HepG2 (cell line): ENCODE data around the gene ARID5B. TPM values are rescaled to one million over a fixed set of nuclear protein-coding genes. Genes with fewer than 3 reads are reported as not detected.

ENCODE experiments used
- ATAC-seq: fragments of 200-7000 bp; cut with Tn5 transposase; 3 replicates; pipeline ENCODE4 v1.9.1; 2020; ENCODE audit warnings: mild to moderate bottlenecking, moderate library complexity
- BruUV-seq: library from RNA; stranded (reverse); fragments of 400-500 nt; replicated peaks from 2 replicates; lab custom pipeline; 2021; lab: Mats Ljungman, UMichigan
- CTCF ChIA-PET: fragments of 300-600 bp; formaldehyde crosslinking; extraction: SDS; loops from one replicate; lab custom pipeline; 2021; ENCODE audit warnings: low total read pairs, inconsistent platforms, low intra/inter-chr PET ratio; lab: Yijun Ruan, JAX
- POLR2A ChIA-PET: fragments of 350-600 bp; sonication (Branson Sonifier 250); formaldehyde crosslinking; loops from one replicate; lab custom pipeline; 2020; ENCODE audit warnings: antibody characterized with exemption, inconsistent platforms; lab: Yijun Ruan, JAX
- DNase-seq: peaks from one replicate; pipeline ENCODE4 v3.0.0-alpha.2; 2015; ENCODE audit warnings: low spot score
- FAIRE-seq: peaks from 3 replicates; lab custom pipeline; 2011; peaks lifted over from hg19 to GRCh38; lab: Jason Lieb, UNC
- H2AFZ ChIP-seq: one replicate; pipeline ENCODE4 v1.6.1; 2011; ENCODE audit warnings: low read length, inconsistent platforms
- H3K27ac ChIP-seq: fragments of 300-600 bp; 3 replicates; pipeline ENCODE4 v1.8.0; 2011; ENCODE audit warnings: mixed run types, mild to moderate bottlenecking, mixed read lengths, low read length, inconsistent platforms; ENCODE audit not compliant: insufficient read depth; ENCODE audit errors: extremely low read length
- H3K27me3 ChIP-seq, 2 experiments: fragments of 200-600 bp in 1 of 2; 2 replicates in 1 of 2; 3 replicates in 1 of 2; pipeline versions ENCODE4 v1.6.0 to v1.8.0; 2011; ENCODE audit warnings: low read length in 2 of 2, mild to moderate bottlenecking in 2 of 2, moderate library complexity in 2 of 2, inconsistent platforms in 1 of 2; ENCODE audit not compliant: insufficient read depth in 2 of 2, control insufficient read depth in 1 of 2
- H3K36me3 ChIP-seq, 2 experiments: fragments of 200-600 bp in 1 of 2; replicated peaks in 1 of 2; 2 replicates in 1 of 2; 3 replicates in 1 of 2; pipeline versions ENCODE4 v1.5.1 to v1.8.0; 2011; ENCODE audit warnings: low read length in 2 of 2, inconsistent platforms in 1 of 2; ENCODE audit not compliant: insufficient read depth in 2 of 2, control insufficient read depth in 1 of 2
- H3K4me1 ChIP-seq: 2 replicates; pipeline ENCODE4 v1.5.1; 2012; ENCODE audit warnings: low read length, inconsistent platforms; ENCODE audit not compliant: insufficient read depth
- H3K4me2 ChIP-seq: 2 replicates; pipeline ENCODE4 v1.6.0; 2011; ENCODE audit warnings: low read depth, low read length, inconsistent platforms
- H3K4me3 ChIP-seq, 3 experiments: fragments of 200-600 bp in 1 of 3; sonication (generic), shearing (Covaris generic) in 1 of 3; replicated peaks in 1 of 3; 2 replicates each; pipeline ENCODE4 v1.5.1; 2011 to 2016; ENCODE audit warnings: low read length in 3 of 3, inconsistent platforms in 2 of 3, low read depth in 2 of 3, mild to moderate bottlenecking in 2 of 3, control low read depth in 1 of 3, mixed read lengths in 1 of 3; ENCODE audit not compliant: insufficient read depth in 1 of 3
- H3K79me2 ChIP-seq: one replicate; pipeline ENCODE4 v1.6.1; 2011; ENCODE audit warnings: low read length, inconsistent platforms; ENCODE audit not compliant: insufficient read depth
- H3K9ac ChIP-seq: 2 replicates; pipeline ENCODE4 v1.6.0; 2011; ENCODE audit warnings: mild to moderate bottlenecking, low read depth, low read length, inconsistent platforms; ENCODE audit not compliant: insufficient read depth
- H3K9me3 ChIP-seq: 2 replicates; pipeline ENCODE4 v1.5.1; 2012; ENCODE audit warnings: mild to moderate bottlenecking, low read length
- H4K20me1 ChIP-seq: 2 replicates; pipeline ENCODE4 v1.6.0; 2011; ENCODE audit warnings: inconsistent platforms, mild to moderate bottlenecking, low read length, moderate library complexity; ENCODE audit not compliant: insufficient read depth
- ATF6 ChIP-seq: sonication (generic); formaldehyde crosslinking; conservative IDR thresholded peaks from 2 replicates; pipeline ENCODE4 v1.4.0; 2020; ENCODE audit warnings: missing genetic modification reagents
- DNMT1 ChIP-seq: sonication (generic); formaldehyde crosslinking; IDR thresholded peaks from 2 replicates; pipeline ENCODE4 v1.5.1; 2020; ENCODE audit warnings: mild to moderate bottlenecking, missing genetic modification reagents
- ELF3 ChIP-seq: IDR thresholded peaks from 2 replicates; pipeline ENCODE4 v1.6.1; 2016; ENCODE audit warnings: missing genetic modification reagents, missing compliant biosample characterization
- GATAD2A ChIP-seq: IDR thresholded peaks from 2 replicates; pipeline ENCODE4 v1.6.1; 2016
- HOXA7 ChIP-seq: sonication (generic); formaldehyde crosslinking; IDR thresholded peaks from 2 replicates; pipeline ENCODE4 v1.8.1; 2022; ENCODE audit warnings: mild to moderate bottlenecking, missing genetic modification reagents, moderate library complexity
- MAF1 ChIP-seq: sonication (generic); formaldehyde crosslinking; IDR thresholded peaks from 2 replicates; pipeline ENCODE4 v1.5.0; 2020; ENCODE audit warnings: missing genetic modification reagents, borderline replicate concordance
- MEIS1 ChIP-seq: sonication (generic); formaldehyde crosslinking; IDR thresholded peaks from 2 replicates; pipeline ENCODE4 v1.9.0; 2021; ENCODE audit warnings: mild to moderate bottlenecking, missing genetic modification reagents, moderate library complexity, borderline replicate concordance
- PRPF4 ChIP-seq: fragments of 200-400 bp; formaldehyde crosslinking; IDR thresholded peaks from 2 replicates; pipeline ENCODE4 v1.6.1; 2016; ENCODE audit warnings: low read length, low read depth; ENCODE audit not compliant: poor library complexity, severe bottlenecking
- TMF1 ChIP-seq: sonication (generic); formaldehyde crosslinking; IDR thresholded peaks from 2 replicates; pipeline ENCODE4 v1.8.1; 2022; ENCODE audit warnings: low read depth, missing genetic modification reagents
- WIZ ChIP-seq: sonication (generic); formaldehyde crosslinking; IDR thresholded peaks from 2 replicates; pipeline ENCODE4 v1.5.1; 2020; ENCODE audit warnings: mild to moderate bottlenecking, missing genetic modification reagents
- ZFYVE20 ChIP-seq: sonication (generic); formaldehyde crosslinking; IDR thresholded peaks from 2 replicates; pipeline ENCODE4 v1.8.0; 2023; ENCODE audit warnings: low read depth, mild to moderate bottlenecking, moderate library complexity, missing genetic modification reagents, borderline replicate concordance
- ZNF44 ChIP-seq: sonication (generic); formaldehyde crosslinking; IDR thresholded peaks from 2 replicates; pipeline ENCODE4 v1.5.1; 2020; ENCODE audit warnings: mild to moderate bottlenecking, missing genetic modification reagents
- ZNF614 ChIP-seq: IDR thresholded peaks from 2 replicates; pipeline ENCODE4 v1.6.1; 2018; ENCODE audit warnings: missing biosample characterization, missing genetic modification reagents, inconsistent platforms, borderline replicate concordance
- WGBS: methylation state at CpG from one replicate; pipeline ENCODE4 v1.1.6; 2017; ENCODE audit warnings: low lambda C conversion rate; 5-methylcytosine and 5-hydroxymethylcytosine counted together
- in situ Hi-C: cut with HindIII; loops from 2 replicates; pipeline ENCODE4 v1.10.0; 2017; ENCODE audit warnings: low pct_unique_long_range_greater_than_20kb; ENCODE audit not compliant: extremely low pct_ligation_motif_present
- intact Hi-C: fragments of 100-400 bp; cut with micrococcal nuclease; formaldehyde crosslinking; loops from one replicate; pipeline ENCODE4 v1.10.0; 2022; ENCODE audit not compliant: unreplicated experiment
- polyA plus RNA-seq, 8 experiments: library from polyadenylated mRNA; depleted of rRNA in 3 of 8; stranded (reverse) in 7 of 8; unstranded in 1 of 8; fragments of >200 nt; fragmentation: Illumina TruSeq in 4 of 8; extraction: Trizol in 4 of 8; gene quantifications; 2 replicates each; pipeline versions ENCODE4 v1.2.1 to v1.2.3, GENCODE V29; 2011 to 2016; ENCODE audit warnings: low read depth in 4 of 8, missing spikeins in 1 of 8, mixed read lengths in 1 of 8; ENCODE audit not compliant: insufficient read depth in 1 of 8
- total RNA-seq, 5 experiments: library from RNA; depleted of rRNA; stranded (reverse); fragments of >200 nt; fragmentation: Illumina TruSeq; extraction: Trizol; gene quantifications; 2 replicates each; pipeline ENCODE4 v1.2.3, GENCODE V29; 2016; ENCODE audit warnings: low read depth in 1 of 5

ARID5B gene
- total and polyA plus RNA-seq, 2 of the 13 experiments (the other 11 are each of a cell fraction or from before 2014, with no cell fraction given), result 6.2 to 21.1 TPM

GRCh38 chr10:61935077-61935476 lies 33.6 kb downstream of the ARID5B start:
- Histone ChIP-seq H2AFZ (no peak overlapping the region), H3K27ac (no peak overlapping the region), H3K27me3 (no peaks in the 10 kb centered on the region)
- FAIRE-seq, result no peak
- TF ChIP-seq MEIS1 (CRISPR knock-in tag), result no peak
- no peak for TF ChIP-seq GATAD2A (CRISPR knock-in tag)
- TF ChIP-seq ZNF44 (CRISPR knock-in tag), result no peak
- no peak for TF ChIP-seq DNMT1
- no peak for TF ChIP-seq HOXA7
- no peak for TF ChIP-seq TMF1
- no peak for TF ChIP-seq MAF1 (CRISPR knock-in tag)
- TF ChIP-seq ELF3 (CRISPR knock-in tag), result no peak
- TF ChIP-seq WIZ (CRISPR knock-in tag), result no peak
- no peak for TF ChIP-seq PRPF4
- no peak for TF ChIP-seq ZFYVE20 (CRISPR knock-in tag)
- no peak for TF ChIP-seq ZNF614
- no peak for TF ChIP-seq ATF6 (CRISPR knock-in tag)
- TF ChIP-seq, all 625 proteins: peak for 0
- H3K4me2 ChIP-seq, result no peak overlapping the region
- no peak overlapping the region for H3K4me3 ChIP-seq
- in situ Hi-C loops, result no loop called here
- ATAC-seq, result no peak
- H3K36me3 ChIP-seq, result peaks cover 3 to 9% of the 10 kb centered on the region in 2 experiments
- 97% methylated on average over 5 of the region's 5 CpGs for WGBS
- ChIA-PET POLR2A (no interaction called here), CTCF (no interaction called here)
- DNase-seq, result no peak
- no peaks in the 10 kb centered on the region for H4K20me1 ChIP-seq
- H3K4me1 ChIP-seq, result peaks cover 32% of the 10 kb centered on the region
- intact Hi-C loops, result no loop called here
- no peak overlapping the region for H3K9ac ChIP-seq
- no TSS peak for BruUV-seq
- no peaks in the 10 kb centered on the region for H3K9me3 ChIP-seq
- peaks cover 11% of the 10 kb centered on the region for H3K79me2 ChIP-seq
